ENCODE measurements around the gene BABAM2.

GRCh38 chr2:28101123-28101522 is 210.6 kb downstream of the BABAM2 start:
- TF ChIP-seq CTCF (IDR thresholded peaks at IDR 0.05; ENCODE audit: low read depth, low read length) (no peak), MAX (IDR thresholded peaks at IDR 0.05; ENCODE audit: low read depth, low read length) (no peak), POLR2A (IDR thresholded peaks at IDR 0.05; ENCODE audit: extremely low read depth, insufficient read length) (no peak), MYC (IDR thresholded peaks at IDR 0.05; ENCODE audit: low read depth, low read length) (no peak)
